ENCODE data around the gene SUN2. TPM values are rescaled to one million over a fixed set of nuclear protein-coding genes. Genes with fewer than 3 reads are reported as not detected.

The SUN2 gene
- total and polyA plus RNA-seq, 2 of the 13 experiments (the other 11 are each of a cell fraction or from before 2014, with no cell fraction given): 45.6 to 56.6 TPM

DNA sequence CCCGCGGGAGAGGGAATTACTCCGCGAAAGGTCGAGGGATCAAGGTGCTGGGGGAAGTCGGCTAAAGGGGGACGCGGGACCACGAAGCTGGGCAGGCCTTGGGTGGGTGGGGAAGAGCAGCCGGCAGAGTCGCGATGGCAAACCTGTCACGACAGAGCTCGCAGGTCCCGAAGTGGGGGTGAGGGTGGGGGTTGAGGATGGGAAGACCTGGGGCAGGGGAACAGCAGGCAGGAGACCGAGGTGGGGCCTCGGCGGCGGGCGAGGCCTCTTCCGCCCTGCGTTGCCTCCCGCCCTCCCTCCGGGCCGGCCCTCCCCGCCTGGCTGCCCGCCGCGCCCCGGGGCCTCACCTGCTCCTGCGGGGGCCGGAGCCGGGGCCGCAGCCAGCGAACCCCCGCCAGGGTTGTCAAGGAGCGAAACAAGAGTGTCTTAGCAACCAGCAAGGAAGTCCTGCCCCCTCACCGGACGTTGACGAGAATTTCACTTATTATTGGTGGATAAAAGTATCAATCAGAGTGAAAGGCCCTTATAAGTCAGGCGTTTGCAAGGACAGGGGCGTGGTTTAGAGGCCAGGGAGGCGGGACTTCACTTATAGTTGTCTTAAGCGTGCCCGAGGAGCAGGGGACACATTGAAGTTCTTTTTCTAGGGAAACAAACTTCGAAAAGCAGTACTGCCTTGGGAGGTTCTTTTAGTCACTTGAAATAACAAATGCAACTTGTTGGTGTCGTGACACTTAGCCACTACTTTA lies 38.1 kb upstream of the SUN2 start, which contains the start of gene DNAL4 (continued):
- no peak for TF ChIP-seq ZNF678 (CRISPR knock-in tag; IDR thresholded peaks at IDR 0.05)
- no peak for TF ChIP-seq ZFP36 (IDR thresholded peaks at IDR 0.05; ENCODE audit: borderline replicate concordance, low read depth, low read length, partially characterized antibody)
- no peak for TF ChIP-seq NR1H2 (CRISPR knock-in tag; IDR thresholded peaks at IDR 0.05; ENCODE audit: borderline replicate concordance, low read depth)
- no peak for TF ChIP-seq KLF6 (CRISPR knock-in tag; IDR thresholded peaks at IDR 0.05)
- no peak for TF ChIP-seq ZNF776 (CRISPR knock-in tag; IDR thresholded peaks at IDR 0.05)
- no peak for TF ChIP-seq KDM6A (CRISPR knock-in tag; IDR thresholded peaks at IDR 0.05; ENCODE audit: low read depth)
- no peak for TF ChIP-seq SETDB1 (CRISPR knock-in tag; IDR thresholded peaks at IDR 0.05; ENCODE audit: borderline replicate concordance)
- no peak for TF ChIP-seq CAMTA2 (CRISPR knock-in tag; IDR thresholded peaks at IDR 0.05; ENCODE audit: borderline replicate concordance)
- no peak for TF ChIP-seq IRF2 (CRISPR knock-in tag; IDR thresholded peaks at IDR 0.05)
- TF ChIP-seq KDM5A (IDR thresholded peaks at IDR 0.05; ENCODE audit: borderline replicate concordance, low read length): peak; percentile 38; the same call in 1 of the 2 replicates
- no peak for TF ChIP-seq JUND (CRISPR knock-in tag; IDR thresholded peaks at IDR 0.05)
- TF ChIP-seq, protein P1, sequence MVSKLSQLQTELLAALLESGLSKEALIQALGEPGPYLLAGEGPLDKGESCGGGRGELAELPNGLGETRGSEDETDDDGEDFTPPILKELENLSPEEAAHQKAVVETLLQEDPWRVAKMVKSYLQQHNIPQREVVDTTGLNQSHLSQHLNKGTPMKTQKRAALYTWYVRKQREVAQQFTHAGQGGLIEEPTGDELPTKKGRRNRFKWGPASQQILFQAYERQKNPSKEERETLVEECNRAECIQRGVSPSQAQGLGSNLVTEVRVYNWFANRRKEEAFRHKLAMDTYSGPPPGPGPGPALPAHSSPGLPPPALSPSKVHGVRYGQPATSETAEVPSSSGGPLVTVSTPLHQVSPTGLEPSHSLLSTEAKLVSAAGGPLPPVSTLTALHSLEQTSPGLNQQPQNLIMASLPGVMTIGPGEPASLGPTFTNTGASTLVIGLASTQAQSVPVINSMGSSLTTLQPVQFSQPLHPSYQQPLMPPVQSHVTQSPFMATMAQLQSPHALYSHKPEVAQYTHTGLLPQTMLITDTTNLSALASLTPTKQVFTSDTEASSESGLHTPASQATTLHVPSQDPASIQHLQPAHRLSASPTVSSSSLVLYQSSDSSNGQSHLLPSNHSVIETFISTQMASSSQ (IDR thresholded peaks at IDR 0.05; ENCODE audit: low read depth): no peak
- TF ChIP-seq, protein P1 (CRISPR knock-in tag; IDR thresholded peaks at IDR 0.05; ENCODE audit: borderline replicate concordance): no peak
- TF ChIP-seq KMT2B (CRISPR knock-in tag; IDR thresholded peaks at IDR 0.05): peak; percentile 58; the same call in 1 of the 2 replicates
- no peak for TF ChIP-seq HMG20B (CRISPR knock-in tag; conservative IDR thresholded peaks at IDR 0.05)
- TF ChIP-seq PHF5A (CRISPR knock-in tag; IDR thresholded peaks at IDR 0.05; ENCODE audit: low read depth, unreplicated experiment): no peak
- no peak for TF ChIP-seq POLR2AphosphoS2 (IDR thresholded peaks at IDR 0.05; ENCODE audit: low read depth, low read length)
- TF ChIP-seq, protein P2, sequence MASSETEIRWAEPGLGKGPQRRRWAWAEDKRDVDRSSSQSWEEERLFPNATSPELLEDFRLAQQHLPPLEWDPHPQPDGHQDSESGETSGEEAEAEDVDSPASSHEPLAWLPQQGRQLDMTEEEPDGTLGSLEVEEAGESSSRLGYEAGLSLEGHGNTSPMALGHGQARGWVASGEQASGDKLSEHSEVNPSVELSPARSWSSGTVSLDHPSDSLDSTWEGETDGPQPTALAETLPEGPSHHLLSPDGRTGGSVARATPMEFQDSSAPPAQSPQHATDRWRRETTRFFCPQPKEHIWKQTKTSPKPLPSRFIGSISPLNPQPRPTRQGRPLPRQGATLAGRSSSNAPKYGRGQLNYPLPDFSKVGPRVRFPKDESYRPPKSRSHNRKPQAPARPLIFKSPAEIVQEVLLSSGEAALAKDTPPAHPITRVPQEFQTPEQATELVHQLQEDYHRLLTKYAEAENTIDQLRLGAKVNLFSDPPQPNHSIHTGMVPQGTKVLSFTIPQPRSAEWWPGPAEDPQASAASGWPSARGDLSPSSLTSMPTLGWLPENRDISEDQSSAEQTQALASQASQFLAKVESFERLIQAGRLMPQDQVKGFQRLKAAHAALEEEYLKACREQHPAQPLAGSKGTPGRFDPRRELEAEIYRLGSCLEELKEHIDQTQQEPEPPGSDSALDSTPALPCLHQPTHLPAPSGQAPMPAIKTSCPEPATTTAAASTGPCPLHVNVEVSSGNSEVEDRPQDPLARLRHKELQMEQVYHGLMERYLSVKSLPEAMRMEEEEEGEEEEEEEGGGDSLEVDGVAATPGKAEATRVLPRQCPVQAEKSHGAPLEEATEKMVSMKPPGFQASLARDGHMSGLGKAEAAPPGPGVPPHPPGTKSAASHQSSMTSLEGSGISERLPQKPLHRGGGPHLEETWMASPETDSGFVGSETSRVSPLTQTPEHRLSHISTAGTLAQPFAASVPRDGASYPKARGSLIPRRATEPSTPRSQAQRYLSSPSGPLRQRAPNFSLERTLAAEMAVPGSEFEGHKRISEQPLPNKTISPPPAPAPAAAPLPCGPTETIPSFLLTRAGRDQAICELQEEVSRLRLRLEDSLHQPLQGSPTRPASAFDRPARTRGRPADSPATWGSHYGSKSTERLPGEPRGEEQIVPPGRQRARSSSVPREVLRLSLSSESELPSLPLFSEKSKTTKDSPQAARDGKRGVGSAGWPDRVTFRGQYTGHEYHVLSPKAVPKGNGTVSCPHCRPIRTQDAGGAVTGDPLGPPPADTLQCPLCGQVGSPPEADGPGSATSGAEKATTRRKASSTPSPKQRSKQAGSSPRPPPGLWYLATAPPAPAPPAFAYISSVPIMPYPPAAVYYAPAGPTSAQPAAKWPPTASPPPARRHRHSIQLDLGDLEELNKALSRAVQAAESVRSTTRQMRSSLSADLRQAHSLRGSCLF (CRISPR knock-in tag; IDR thresholded peaks at IDR 0.05; ENCODE audit: borderline replicate concordance): no peak
- peak; percentile 48; the same call in 1 of the 2 replicates for TF ChIP-seq POLR2G (IDR thresholded peaks at IDR 0.05; ENCODE audit: low read depth, low read length)
- no peak for TF ChIP-seq ZNF546 (CRISPR knock-in tag; conservative IDR thresholded peaks at IDR 0.05)

Data from HepG2 (cell line).